Endothelial cell of umbilical vein (primary cell): ENCODE measurements around the gene YWHAG. TPM values are rescaled to one million over a fixed set of nuclear protein-coding genes. Genes with fewer than 3 reads are reported as not detected.

Experiments
- BruUV-seq: library from RNA; stranded (reverse); fragments of 400-500 nt; replicated peaks from 2 replicates; lab custom pipeline; 2021; lab: Mats Ljungman, UMichigan
- CTCF ChIA-PET: fragments of 300-600, 350-600 bp; sonication (Branson Sonifier 250); formaldehyde crosslinking; loops from one replicate; lab custom pipeline; 2021; ENCODE audit warnings: antibody characterized with exemption, inconsistent platforms; lab: Charles Lee
- POLR2A ChIA-PET: fragments of 300-600, 350-600 bp; sonication (Branson Sonifier 250); formaldehyde crosslinking; loops from one replicate; lab custom pipeline; 2021; ENCODE audit warnings: antibody characterized with exemption, inconsistent platforms; lab: Charles Lee
- DNase-seq: peaks from one replicate; pipeline ENCODE4 v3.0.0-alpha.2; 2011; ENCODE audit warnings: low read depth, low spot score
- FAIRE-seq: peaks from 2 replicates; lab custom pipeline; 2011; peaks lifted over from hg19 to GRCh38; lab: Jason Lieb, UNC
- H2AFZ ChIP-seq: 2 replicates; pipeline ENCODE4 v1.6.0; 2012; ENCODE audit warnings: low read depth, low read length, control low read depth, inconsistent platforms
- H3K27ac ChIP-seq: 2 replicates; pipeline ENCODE4 v1.5.1; 2011; ENCODE audit warnings: low read depth, mild to moderate bottlenecking, control low read depth, low read length, moderate library complexity; ENCODE audit not compliant: insufficient read depth
- H3K27me3 ChIP-seq, 2 experiments: 2 replicates each; pipeline versions ENCODE4 v1.6.0 to v1.6.1; 2011; ENCODE audit warnings: low read length in 2 of 2, mixed read lengths in 1 of 2; ENCODE audit not compliant: control insufficient read depth in 2 of 2, insufficient read depth in 2 of 2
- H3K36me3 ChIP-seq, 2 experiments: 2 replicates in 1 of 2; 3 replicates in 1 of 2; pipeline ENCODE4 v1.5.1; 2011; ENCODE audit warnings: low read length in 2 of 2, mild to moderate bottlenecking in 1 of 2, moderate library complexity in 1 of 2; ENCODE audit not compliant: control insufficient read depth in 2 of 2, insufficient read depth in 2 of 2; ENCODE audit errors: extremely low read depth in 1 of 2
- H3K4me1 ChIP-seq: 3 replicates; pipeline ENCODE4 v1.5.1; 2011; ENCODE audit warnings: mild to moderate bottlenecking, low read length; ENCODE audit not compliant: control insufficient read depth, insufficient read depth; ENCODE audit errors: extremely low read depth
- H3K4me2 ChIP-seq: 2 replicates; pipeline ENCODE4 v1.6.1; 2011; ENCODE audit warnings: low read length, control low read depth, mixed read lengths; ENCODE audit not compliant: insufficient read depth
- H3K4me3 ChIP-seq, 3 experiments: fragments of 200-600 bp in 1 of 3; sonication (generic), shearing (Covaris generic) in 1 of 3; replicated peaks in 1 of 3; 2 replicates each; pipeline ENCODE4 v1.5.1; 2011 to 2016; ENCODE audit warnings: control low read depth in 3 of 3, low read length in 3 of 3, mild to moderate bottlenecking in 2 of 3, inconsistent platforms in 1 of 3, low read depth in 1 of 3, moderate library complexity in 1 of 3; ENCODE audit not compliant: insufficient read depth in 1 of 3
- H3K79me2 ChIP-seq: 2 replicates; pipeline ENCODE4 v1.6.0; 2012; ENCODE audit warnings: low read length, inconsistent platforms; ENCODE audit not compliant: control insufficient read depth, insufficient read depth
- H3K9ac ChIP-seq: replicated peaks from 2 replicates; pipeline ENCODE3; 2011; ENCODE audit warnings: low read length, control low read depth; ENCODE audit not compliant: insufficient read depth; ENCODE audit errors: extremely low read depth
- H3K9me1 ChIP-seq: replicated peaks from 3 replicates; pipeline ENCODE4 v1.6.0; 2011; ENCODE audit warnings: mild to moderate bottlenecking, low read length; ENCODE audit not compliant: control insufficient read depth, insufficient read depth; ENCODE audit errors: extremely low read depth
- H3K9me3 ChIP-seq: replicated peaks from 2 replicates; pipeline ENCODE4 v1.5.1; 2012; ENCODE audit warnings: low read length, inconsistent platforms; ENCODE audit not compliant: control insufficient read depth, insufficient read depth
- H4K20me1 ChIP-seq: replicated peaks from 2 replicates; pipeline ENCODE3; 2011; ENCODE audit warnings: mild to moderate bottlenecking, low read length; ENCODE audit not compliant: control insufficient read depth, insufficient read depth; ENCODE audit errors: extremely low read depth
- EZH2 ChIP-seq: IDR thresholded peaks from 2 replicates; pipeline ENCODE4 v1.6.1; 2012; ENCODE audit warnings: borderline replicate concordance, low read depth, mild to moderate bottlenecking, moderate library complexity, low read length, inconsistent platforms; ENCODE audit not compliant: severe bottlenecking
- FOS ChIP-seq: IDR thresholded peaks from 2 replicates; pipeline ENCODE4 v1.6.1; 2011; ENCODE audit warnings: mild to moderate bottlenecking, low read length, moderate library complexity, borderline replicate concordance; ENCODE audit not compliant: insufficient read depth
- GATA2 ChIP-seq: IDR thresholded peaks from 2 replicates; pipeline ENCODE4 v1.7.0; 2011; ENCODE audit warnings: low read depth, mild to moderate bottlenecking, moderate library complexity, mixed read lengths, low read length; ENCODE audit not compliant: insufficient read length, insufficient read depth
- JUN ChIP-seq: IDR thresholded peaks from 2 replicates; pipeline ENCODE4 v1.6.1; 2011; ENCODE audit warnings: borderline replicate concordance, low read depth; ENCODE audit not compliant: insufficient read length, insufficient read depth
- MYC ChIP-seq: IDR thresholded peaks from one replicate; pipeline ENCODE4 v1.6.1; 2011; ENCODE audit warnings: mild to moderate bottlenecking, low read depth, low read length
- POLR2A ChIP-seq: IDR thresholded peaks from 2 replicates; pipeline ENCODE4 v1.6.1; 2012; ENCODE audit warnings: low read depth, mild to moderate bottlenecking, control low read depth, low read length
- POLR2AphosphoS5 ChIP-seq: IDR thresholded peaks from 2 replicates; pipeline ENCODE4 v1.6.1; 2012; ENCODE audit warnings: low read depth, mild to moderate bottlenecking, control low read depth, low read length, moderate library complexity; ENCODE audit not compliant: insufficient read depth
- dilution Hi-C: fragments of 300-500 bp; cut with MboI; formaldehyde crosslinking; loops from one replicate; pipeline ENCODE4 v1.15.0; 2019; ENCODE audit warnings: low sequenced_read_pairs; ENCODE audit not compliant: extremely low pct_ligation_motif_present
- intact Hi-C: fragments of 100-400 bp; cut with micrococcal nuclease; formaldehyde crosslinking; loops from one replicate; pipeline ENCODE4 v1.10.0; 2022
- polyA plus RNA-seq, 4 experiments: library from polyadenylated mRNA; depleted of rRNA in 3 of 4; stranded (reverse) in 3 of 4; unstranded in 1 of 4; fragments of >200 nt; gene quantifications; 2 replicates each; pipeline versions ENCODE4 v1.2.1 to v1.2.3, GENCODE V29; 2011 to 2012; ENCODE audit warnings: missing spikeins in 1 of 4
- total RNA-seq: library from RNA; stranded (reverse); gene quantifications from 2 replicates; pipeline ENCODE4 v1.2.3, GENCODE V29; 2021
- TF ChIP-seq, protein P1 (sequence below), 2 donors: IDR thresholded peaks; 1 replicate in 1 of 2; 2 replicates in 1 of 2; pipeline ENCODE4 v1.5.1; 2011; ENCODE audit warnings: low read length in 2 of 2, mild to moderate bottlenecking in 2 of 2, moderate library complexity in 2 of 2, control low read depth in 1 of 2, inconsistent platforms in 1 of 2, low read depth in 1 of 2; ENCODE audit not compliant: insufficient read depth in 1 of 2; ENCODE audit errors: extremely low read depth in 1 of 2
- TF ChIP-seq, protein P2 (sequence below): IDR thresholded peaks from 2 replicates; pipeline ENCODE4 v1.6.1; 2011; ENCODE audit not compliant: insufficient read depth, insufficient read length

YWHAG gene
- total and polyA plus RNA-seq, 2 donors (not counting 3 experiments of a cell fraction or from before 2014, with no cell fraction given): 55.6 to 205 TPM

DNA sequence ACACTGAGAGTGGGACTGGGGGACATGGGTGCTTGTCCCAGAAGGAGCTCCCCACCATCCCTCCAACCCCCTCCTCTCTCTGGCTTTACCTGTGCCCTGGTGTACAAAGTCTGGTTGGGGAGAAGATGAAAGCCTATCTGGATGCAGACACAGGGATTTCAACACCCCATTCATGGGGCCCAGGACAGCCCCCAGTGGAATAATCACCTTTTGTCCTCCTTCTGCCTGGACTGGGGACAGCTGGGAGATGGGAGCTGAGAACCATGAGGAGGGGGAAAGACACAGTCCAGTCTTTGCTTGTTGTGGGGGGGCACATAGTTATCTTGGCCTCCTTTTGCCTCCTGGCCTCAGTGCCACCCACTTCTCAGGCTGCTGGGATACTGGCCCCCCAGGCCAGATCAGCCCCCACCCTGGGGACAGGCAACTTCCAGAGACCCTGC is 49.4 kb upstream of the YWHAG start:
- H3K27me3 ChIP-seq: no peaks in the 10 kb centered on the region
- FAIRE-seq (no peak), DNase-seq (no peak)
- dilution Hi-C loops (no loop called here), intact Hi-C loops (no loop called here)
- TF ChIP-seq, protein P1, sequence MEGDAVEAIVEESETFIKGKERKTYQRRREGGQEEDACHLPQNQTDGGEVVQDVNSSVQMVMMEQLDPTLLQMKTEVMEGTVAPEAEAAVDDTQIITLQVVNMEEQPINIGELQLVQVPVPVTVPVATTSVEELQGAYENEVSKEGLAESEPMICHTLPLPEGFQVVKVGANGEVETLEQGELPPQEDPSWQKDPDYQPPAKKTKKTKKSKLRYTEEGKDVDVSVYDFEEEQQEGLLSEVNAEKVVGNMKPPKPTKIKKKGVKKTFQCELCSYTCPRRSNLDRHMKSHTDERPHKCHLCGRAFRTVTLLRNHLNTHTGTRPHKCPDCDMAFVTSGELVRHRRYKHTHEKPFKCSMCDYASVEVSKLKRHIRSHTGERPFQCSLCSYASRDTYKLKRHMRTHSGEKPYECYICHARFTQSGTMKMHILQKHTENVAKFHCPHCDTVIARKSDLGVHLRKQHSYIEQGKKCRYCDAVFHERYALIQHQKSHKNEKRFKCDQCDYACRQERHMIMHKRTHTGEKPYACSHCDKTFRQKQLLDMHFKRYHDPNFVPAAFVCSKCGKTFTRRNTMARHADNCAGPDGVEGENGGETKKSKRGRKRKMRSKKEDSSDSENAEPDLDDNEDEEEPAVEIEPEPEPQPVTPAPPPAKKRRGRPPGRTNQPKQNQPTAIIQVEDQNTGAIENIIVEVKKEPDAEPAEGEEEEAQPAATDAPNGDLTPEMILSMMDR (IDR thresholded peaks at IDR 0.05; ENCODE audit: extremely low read depth in 1 of 2, insufficient read depth in 1 of 2, low read depth in 1 of 2, low read length in 2 of 2): no peak
- TF ChIP-seq EZH2 (no peak), GATA2 (no peak)
- ChIA-PET CTCF (interaction anchor here (0.6 kb wide), 1 partner anchor 36 kb away, joined by 3 read pairs; no protein-coding TSS in a partner anchor), POLR2A (no interaction called here)
- H3K4me1 ChIP-seq: no peaks in the 10 kb centered on the region
- H3K9ac ChIP-seq: no peak overlapping the region
- H3K27ac ChIP-seq: no peak overlapping the region
- H2AFZ ChIP-seq: no peak overlapping the region
- no peak overlapping the region for H3K4me2 ChIP-seq
- BruUV-seq: no TSS peak
- H3K4me3 ChIP-seq: no peak overlapping the region
- no peaks in the 10 kb centered on the region for H3K9me1 ChIP-seq
- no peaks in the 10 kb centered on the region for H4K20me1 ChIP-seq
- no peaks in the 10 kb centered on the region for H3K9me3 ChIP-seq
- no peaks in the 10 kb centered on the region for H3K79me2 ChIP-seq
- no peaks in the 10 kb centered on the region for H3K36me3 ChIP-seq

DNA sequence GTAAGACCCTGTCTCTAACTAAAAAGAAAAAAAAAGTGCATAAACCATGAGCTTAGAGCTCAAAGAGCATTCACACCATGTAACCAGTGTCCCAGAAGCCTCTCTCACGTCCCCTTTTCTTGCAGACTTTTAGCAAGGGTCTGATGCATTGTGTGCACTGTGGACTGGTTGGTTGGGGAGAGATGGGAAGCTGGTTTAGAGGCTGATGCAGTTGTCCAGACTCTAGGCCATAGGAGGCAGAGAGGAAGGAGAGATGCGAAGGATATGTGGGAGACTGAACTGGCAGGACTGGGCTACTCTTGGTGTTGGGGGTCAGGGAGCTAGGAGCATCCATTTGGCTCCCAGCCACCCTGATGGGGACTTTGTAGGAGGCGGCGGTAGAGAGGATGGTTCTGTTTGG is 48.9 kb upstream of the YWHAG start:
- Histone ChIP-seq H3K4me1 (no peaks in the 10 kb centered on the region), H3K36me3 (no peaks in the 10 kb centered on the region), H3K27me3 (no peaks in the 10 kb centered on the region), H3K4me2 (no peak overlapping the region), H3K9ac (no peak overlapping the region), H3K27ac (no peak overlapping the region), H2AFZ (no peak overlapping the region), H3K4me3 (no peak overlapping the region), H3K79me2 (no peaks in the 10 kb centered on the region), H4K20me1 (no peaks in the 10 kb centered on the region), H3K9me1 (no peaks in the 10 kb centered on the region), H3K9me3 (no peaks in the 10 kb centered on the region)
- intact Hi-C loops (no loop called here), dilution Hi-C loops (no loop called here)
- BruUV-seq: no TSS peak
- FAIRE-seq (no peak), DNase-seq (no peak)
- ChIA-PET CTCF (interaction anchor here (0.6 kb wide), 1 partner anchor 36 kb away, joined by 3 read pairs; no protein-coding TSS in a partner anchor), POLR2A (no interaction called here)
- no peak for TF ChIP-seq MYC
- TF ChIP-seq FOS: no peak
- TF ChIP-seq POLR2A: no peak
- TF ChIP-seq, protein P1 (IDR thresholded peaks at IDR 0.05; ENCODE audit: extremely low read depth in 1 of 2, insufficient read depth in 1 of 2, low read depth in 1 of 2, low read length in 2 of 2): no peak
- TF ChIP-seq POLR2AphosphoS5: no peak
- TF ChIP-seq JUN: no peak
- TF ChIP-seq EZH2: no peak
- no peak for TF ChIP-seq GATA2
- TF ChIP-seq, protein P2, sequence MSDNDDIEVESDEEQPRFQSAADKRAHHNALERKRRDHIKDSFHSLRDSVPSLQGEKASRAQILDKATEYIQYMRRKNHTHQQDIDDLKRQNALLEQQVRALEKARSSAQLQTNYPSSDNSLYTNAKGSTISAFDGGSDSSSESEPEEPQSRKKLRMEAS: no peak
